AG04449 (cell line): Measurements from ENCODE around the gene CABLES1.
"Not testable (repeated sequence)": the region's sequence is repeated elsewhere in the genome, so short reads cannot be mapped to it uniquely, and the experiment has no call there.

Source experiments
- CTCF ChIA-PET: fragments of 350-600 bp; formaldehyde crosslinking; extraction: SDS; loops from one replicate; lab custom pipeline; 2021; ENCODE audit warnings: antibody characterized with exemption; lab: Yijun Ruan, JAX
- POLR2A ChIA-PET: fragments of 400-600, 350-600 bp; formaldehyde crosslinking; extraction: SDS; loops from one replicate; lab custom pipeline; 2020; ENCODE audit warnings: antibody characterized with exemption, inconsistent platforms; lab: Yijun Ruan, JAX
- DNase-seq: peaks from one replicate; pipeline ENCODE4 v3.0.0-alpha.2; 2010; ENCODE audit warnings: low read depth, low spot score
- H3K4me3 ChIP-seq: 2 replicates; pipeline ENCODE4 v1.5.1; 2011; ENCODE audit warnings: low read depth, mild to moderate bottlenecking, control low read depth, low read length
- CTCF ChIP-seq: IDR thresholded peaks from one replicate; pipeline ENCODE4 v1.5.1; 2011; ENCODE audit warnings: mild to moderate bottlenecking, moderate library complexity, low read length, control low read depth, inconsistent platforms; ENCODE audit not compliant: insufficient read depth; ENCODE audit errors: missing control alignments

CABLES1 gene

GRCh38 chr18:23108496-23108895 lies 26.8 kb upstream of the CABLES1 start:
- CTCF ChIA-PET: interaction anchor here (1.6 to 3.4 kb wide), 3 partner anchors 21 to 23 kb away, joined by 6 to 12 read pairs (median 7); no protein-coding TSS in a partner anchor
- DNase-seq: no peak
- POLR2A ChIA-PET: no interaction called here
- H3K4me3 ChIP-seq: no peak overlapping the region
- no peak for TF ChIP-seq CTCF

- H3K4me3 ChIP-seq, POLR2A ChIA-PET, DNase-seq: not testable (repeated sequence)
- CTCF ChIA-PET: interaction anchor here (1.3 to 2.0 kb wide), 4 partner anchors 18 to 303 kb away, joined by 3 to 7 read pairs (median 5); no protein-coding TSS in a partner anchor
Observed at GRCh38 chr18:23109163-23109562, 26.1 kb upstream of the CABLES1 start.

- no peak overlapping the region for H3K4me3 ChIP-seq
- DNase-seq: no peak
- ChIA-PET CTCF (interaction anchor here (1.1 to 1.2 kb wide), 2 partner anchors 17 to 34 kb away, joined by 3 to 7 read pairs; no protein-coding TSS in a partner anchor), POLR2A (no interaction called here)
- TF ChIP-seq CTCF: no peak
Observed at GRCh38 chr18:23113576-23113975, 21.7 kb upstream of the CABLES1 start.

GRCh38 chr18:23114171-23114881 lies 21.0 kb upstream of the CABLES1 start:
- TF ChIP-seq CTCF: no peak
- no peak overlapping the region for H3K4me3 ChIP-seq
- POLR2A ChIA-PET: no interaction called here
- CTCF ChIA-PET: interaction anchor here (1.2 kb wide), 1 partner anchor 17 kb away, joined by 7 read pairs; no protein-coding TSS in a partner anchor
- no peak for DNase-seq

- CTCF ChIA-PET: interaction anchor here (1.2 to 7.6 kb wide), 3 partner anchors 14 to 297 kb away, joined by 7 to 61 read pairs (median 7); no protein-coding TSS in a partner anchor
- POLR2A ChIA-PET: no interaction called here
- DNase-seq: no peak
- no peak for TF ChIP-seq CTCF
- no peak overlapping the region for H3K4me3 ChIP-seq
Observed at GRCh38 chr18:23114911-23115310, 20.4 kb upstream of the CABLES1 start.

- peak; percentile 89 for DNase-seq
- no peak overlapping the region for H3K4me3 ChIP-seq
- POLR2A ChIA-PET: no interaction called here
- no peak for TF ChIP-seq CTCF
- CTCF ChIA-PET: interaction anchor here (1.0 to 7.6 kb wide), 3 partner anchors 14 to 296 kb away, joined by 3 to 61 read pairs (median 7); no protein-coding TSS in a partner anchor
Observed at GRCh38 chr18:23115683-23116096, 19.6 kb upstream of the CABLES1 start.
